DMS114 treated with DMSO at 0.1 percent for 48 hours (cell line): ENCODE measurements around the gene ARHGAP32.
"Not testable (repeated sequence)": the region's sequence is repeated elsewhere in the genome, so short reads cannot be mapped to it uniquely, and the experiment has no call there.

ENCODE experiments used
- DNase-seq: peaks from one replicate; lab custom pipeline; 2025; ENCODE audit not compliant: unreplicated experiment; lab: John Stamatoyannopoulos, UW

ARHGAP32 gene

DNA sequence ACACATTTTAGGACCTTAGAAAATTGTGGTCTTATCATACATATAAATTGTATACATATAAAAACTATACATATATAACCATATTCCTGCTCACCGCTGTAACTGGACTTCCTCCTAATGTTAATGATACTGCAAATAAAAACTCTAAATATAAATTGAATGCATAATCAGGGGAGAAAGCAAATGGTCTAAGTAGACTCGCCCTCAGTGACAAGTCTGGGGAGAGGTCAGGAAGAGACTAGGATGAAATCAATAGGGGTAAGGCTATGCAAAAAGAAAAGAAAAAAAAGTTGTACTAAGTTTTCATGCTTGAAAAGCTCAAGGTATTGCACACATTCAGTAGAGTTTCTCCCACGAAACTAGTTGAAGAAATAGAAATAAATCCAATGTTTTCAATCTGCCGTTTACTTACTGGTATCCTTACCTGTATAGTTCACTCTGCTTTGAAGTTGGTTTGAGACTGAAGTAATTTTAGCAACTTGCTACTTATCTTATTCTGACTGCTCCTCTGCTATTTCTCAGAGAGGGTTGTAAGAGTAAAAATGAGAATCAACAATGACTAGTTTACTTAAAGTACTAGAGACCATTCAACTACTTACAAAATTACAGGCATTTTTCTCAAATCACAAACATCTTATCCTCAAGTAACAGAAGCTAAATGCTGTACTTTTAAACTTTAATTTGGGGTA, 12.2 kb upstream of the ARHGAP32 start:
- DNase-seq = no peak

DNA sequence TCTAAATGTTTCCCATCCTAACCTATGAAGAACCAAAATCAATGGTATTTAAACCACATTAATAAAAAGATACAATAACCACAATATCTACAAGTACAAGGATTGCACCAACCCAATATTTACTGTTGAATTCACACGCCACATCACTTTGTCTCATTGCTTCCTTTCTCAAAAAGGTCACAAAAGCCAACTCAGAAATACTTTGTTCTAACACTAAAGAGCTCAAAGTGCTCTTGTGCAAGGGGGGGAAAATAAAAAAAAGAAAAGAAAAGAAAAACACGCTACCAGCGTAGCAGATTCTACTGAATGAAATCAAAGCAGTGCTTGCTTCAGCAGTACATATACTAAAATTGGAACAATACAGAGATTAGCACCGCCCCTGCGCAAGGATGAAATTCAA, 10.5 kb upstream of the ARHGAP32 start:
- no peak for DNase-seq

DNA sequence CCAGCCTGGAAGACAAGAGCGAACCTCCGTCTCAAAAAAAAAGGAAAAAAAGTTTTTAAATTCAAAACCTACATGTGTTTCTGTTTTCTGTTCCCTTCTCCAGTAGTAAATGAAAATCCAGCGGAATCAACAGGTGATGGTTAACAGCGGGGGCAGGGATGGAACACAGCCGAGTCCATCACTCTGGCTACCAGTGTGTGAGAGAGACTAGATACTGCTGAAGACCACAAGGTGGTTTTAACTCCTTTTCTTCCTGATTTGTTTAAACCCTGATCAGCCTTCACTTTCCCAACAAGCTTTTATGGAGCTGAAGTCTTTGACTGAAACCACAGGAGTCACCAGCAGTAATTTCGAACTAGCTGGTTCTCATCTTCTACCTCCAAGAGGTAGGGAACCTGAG, 3.6 kb upstream of the ARHGAP32 start:
- DNase-seq = no peak

DNA sequence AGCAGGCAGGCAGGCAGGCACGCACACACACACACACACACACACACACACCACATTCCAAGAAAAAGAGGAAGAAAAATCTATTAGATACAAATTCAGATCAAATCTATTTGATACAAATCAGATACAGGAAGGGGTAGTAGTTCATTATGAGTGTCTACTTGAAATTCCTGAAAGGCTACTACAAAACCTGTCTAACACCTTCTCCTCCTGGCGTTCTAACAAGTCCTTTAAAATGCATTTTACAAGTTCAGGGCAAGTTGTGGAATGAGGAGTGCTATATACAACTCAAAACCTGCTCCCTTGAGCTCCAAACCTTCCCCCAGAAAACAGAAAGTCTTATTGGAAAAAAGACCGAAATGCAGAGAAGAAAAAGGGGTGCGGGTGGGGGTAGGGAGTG, 476 bp downstream of the ARHGAP32 start:
- no peak for DNase-seq

DNA sequence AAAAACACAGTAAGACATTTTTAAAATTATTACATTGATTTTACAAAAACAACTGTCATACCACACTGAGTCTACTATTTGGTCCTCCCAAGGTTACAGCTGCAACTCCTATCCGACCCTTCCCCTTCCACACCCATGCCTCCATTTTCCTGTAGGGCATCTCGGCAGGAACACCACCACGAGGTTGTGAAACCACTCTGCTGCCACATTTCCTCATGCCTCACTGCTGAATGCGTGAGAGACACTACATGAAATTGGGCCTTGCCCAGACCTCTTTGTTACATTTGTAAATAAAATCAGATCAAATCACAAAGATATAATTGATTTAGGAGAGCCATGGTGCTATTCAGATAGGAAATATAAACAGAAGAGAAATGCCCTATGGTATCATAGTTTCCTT, 2.0 kb downstream of the ARHGAP32 start:
- no peak for DNase-seq

DNA sequence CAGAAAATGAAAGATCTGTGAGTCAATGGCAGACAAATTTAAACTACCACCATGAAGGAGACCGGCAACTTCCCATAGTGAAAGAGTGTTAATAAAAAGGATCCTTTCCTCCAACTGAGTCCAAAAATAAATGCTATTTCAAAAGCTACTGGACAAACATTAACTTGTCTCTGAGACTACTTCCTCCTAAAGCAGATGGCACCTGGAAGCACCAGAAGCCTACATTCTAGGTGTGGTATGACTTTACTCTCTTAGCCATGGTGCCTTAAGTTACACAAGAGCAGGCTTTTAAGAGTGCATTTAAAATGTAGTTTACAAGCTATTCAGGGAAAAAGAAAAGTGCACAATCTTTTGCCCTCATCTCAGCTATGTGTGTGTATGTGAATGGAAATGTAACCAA, 2.5 kb downstream of the ARHGAP32 start:
- no peak for DNase-seq

DNA sequence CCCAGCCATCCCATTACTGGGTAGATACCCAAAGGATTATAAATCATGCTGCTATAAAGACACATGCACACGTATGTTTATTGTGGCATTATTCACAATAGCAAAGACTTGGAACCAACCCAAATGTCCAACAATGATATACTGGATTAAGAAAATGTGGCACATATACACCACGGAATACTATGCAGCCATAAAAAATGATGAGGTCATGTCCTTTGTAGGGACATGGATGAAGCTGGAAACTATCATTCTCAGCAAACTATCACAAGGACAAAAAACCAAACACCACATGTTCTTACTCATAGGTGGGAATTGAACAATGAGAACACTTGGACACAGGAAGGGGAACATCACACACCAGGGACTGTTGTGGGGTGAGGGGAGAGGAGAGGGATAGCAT, 7.0 kb downstream of the ARHGAP32 start:
- not testable (repeated sequence) for DNase-seq

DNA sequence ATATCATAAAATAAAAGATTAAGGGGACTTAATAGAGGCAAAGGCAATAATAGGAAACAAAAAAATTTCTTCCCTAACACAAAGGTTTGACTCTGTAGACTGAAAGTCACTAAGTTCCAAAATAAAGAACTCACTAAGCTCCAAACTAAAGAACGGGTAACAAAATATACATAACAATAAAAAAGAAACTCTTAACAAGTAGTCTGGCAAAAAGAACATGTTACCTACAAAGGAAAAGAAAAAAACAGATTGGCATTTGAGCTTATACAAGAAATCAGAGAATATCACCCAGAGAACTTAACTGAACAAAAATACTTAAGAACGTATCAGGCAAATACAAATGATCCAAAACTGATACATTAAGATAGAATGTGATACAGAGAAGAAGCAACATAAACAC, 7.5 kb downstream of the ARHGAP32 start:
- DNase-seq = no peak

DNA sequence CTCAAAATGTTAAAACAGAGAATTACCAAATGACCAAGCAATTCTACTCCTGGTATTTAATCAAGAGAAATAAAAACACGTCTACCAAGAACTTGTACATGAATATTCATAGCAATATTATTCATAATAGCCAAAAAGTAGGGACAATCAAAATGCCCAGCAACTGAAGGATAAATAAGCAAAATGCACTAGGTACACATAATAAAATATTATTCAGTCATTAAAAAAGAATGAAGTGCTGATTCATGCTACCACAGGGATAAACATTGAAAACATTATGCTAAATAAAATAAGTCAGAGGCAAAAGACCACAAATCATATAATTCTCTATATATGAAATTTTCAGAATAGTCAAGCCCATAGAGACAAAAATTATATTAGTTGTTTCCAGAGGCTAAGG, 24.8 kb downstream of the ARHGAP32 start:
- DNase-seq = no peak

DNA sequence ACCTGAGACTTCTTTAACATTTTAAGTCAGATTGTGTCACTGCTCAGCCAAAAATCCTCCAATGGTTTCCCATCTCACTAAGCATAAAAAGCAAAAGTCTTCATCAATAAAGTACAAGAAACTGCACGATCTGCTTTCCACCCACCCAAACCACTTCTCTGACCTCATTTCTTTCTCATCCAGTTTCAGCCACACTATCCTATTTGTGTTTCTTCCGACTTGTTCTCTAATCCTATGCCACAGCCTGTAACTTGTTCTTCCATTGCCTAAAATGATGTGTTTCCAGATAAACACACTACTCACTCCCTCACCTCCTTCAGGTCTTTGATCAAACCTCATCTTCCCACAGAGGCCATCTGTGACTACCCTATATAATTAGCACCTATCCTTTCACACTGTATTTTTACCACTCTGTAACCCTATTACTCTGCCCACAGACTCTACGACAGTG, 28.4 kb downstream of the ARHGAP32 start:
- DNase-seq = no peak

DNA sequence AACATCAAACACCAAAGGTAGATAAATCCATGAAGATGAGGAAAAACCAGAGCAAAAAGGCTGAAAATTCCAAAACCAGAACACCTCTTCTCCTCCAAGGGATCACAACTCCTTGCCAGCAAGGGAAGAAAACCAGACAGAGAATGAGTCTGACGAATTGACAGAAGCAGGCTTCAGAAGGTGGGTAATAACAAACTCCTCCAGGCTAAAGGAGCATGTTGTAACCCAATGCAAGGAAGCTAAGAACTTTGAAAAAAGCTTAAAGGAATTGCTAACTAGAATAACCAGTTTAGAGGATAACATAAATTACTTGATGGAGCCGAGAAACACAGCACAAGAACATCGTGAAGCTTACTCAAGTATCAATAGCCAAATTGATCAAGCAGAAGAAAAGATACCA, 35.0 kb downstream of the ARHGAP32 start:
- DNase-seq = not testable (repeated sequence)

DNA sequence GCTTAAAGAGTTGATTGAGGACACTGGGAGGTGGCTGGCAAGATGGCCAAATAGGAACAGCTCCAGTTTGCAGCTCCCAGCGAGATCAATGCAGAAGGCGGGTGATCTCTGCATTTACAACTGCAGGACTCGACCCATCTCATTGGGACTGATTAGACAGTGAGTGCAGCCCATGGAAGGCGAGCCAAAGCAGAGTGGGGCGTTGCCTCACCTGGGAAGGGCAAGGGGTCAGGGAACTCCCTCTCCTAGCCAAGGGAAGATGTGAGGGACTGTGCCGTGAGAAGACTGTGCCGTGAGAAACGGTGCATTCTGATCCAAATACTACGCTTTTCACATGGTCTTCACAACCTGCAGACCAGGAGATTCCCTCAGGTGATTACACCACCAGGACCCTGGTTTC, 36.4 kb downstream of the ARHGAP32 start:
- DNase-seq = no peak

DNA sequence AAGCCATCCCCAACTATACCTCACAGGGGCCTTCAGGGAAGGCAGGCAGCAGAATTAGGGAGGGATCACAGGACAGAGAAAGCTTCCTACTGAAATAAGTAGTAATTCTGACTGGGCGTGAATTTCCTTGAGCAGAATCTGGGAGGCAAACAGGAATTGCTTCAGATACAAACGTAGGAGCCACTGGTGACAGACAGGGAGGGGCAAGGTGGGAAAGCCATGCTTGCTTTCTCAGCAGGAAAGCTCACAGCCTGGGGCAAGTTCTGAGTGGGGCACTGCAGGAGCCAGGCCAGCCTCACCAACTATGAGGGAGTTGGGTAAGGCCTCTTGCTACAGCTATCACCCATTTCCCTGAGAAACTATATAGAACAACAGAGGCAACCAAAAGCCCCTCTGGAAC, 43.6 kb downstream of the ARHGAP32 start:
- no peak for DNase-seq

DNA sequence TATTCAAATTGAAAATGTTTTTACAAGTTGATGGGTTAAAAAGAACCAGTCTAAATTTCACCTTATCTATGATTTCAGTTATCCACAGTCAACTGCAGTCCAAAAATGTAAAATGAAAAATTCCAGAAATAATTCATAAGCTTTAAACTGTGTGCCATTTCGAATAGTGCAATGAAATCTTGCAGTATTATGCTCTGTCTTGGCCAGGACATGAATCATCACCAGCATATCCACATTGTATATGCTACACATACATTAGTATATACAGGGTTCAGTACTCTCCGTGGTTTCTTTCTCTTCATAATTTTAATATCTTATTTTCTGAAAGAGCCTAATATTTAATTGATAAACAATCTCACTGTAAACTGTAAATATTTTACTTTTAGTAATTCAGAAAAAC, 45.9 kb downstream of the ARHGAP32 start:
- DNase-seq = no peak

DNA sequence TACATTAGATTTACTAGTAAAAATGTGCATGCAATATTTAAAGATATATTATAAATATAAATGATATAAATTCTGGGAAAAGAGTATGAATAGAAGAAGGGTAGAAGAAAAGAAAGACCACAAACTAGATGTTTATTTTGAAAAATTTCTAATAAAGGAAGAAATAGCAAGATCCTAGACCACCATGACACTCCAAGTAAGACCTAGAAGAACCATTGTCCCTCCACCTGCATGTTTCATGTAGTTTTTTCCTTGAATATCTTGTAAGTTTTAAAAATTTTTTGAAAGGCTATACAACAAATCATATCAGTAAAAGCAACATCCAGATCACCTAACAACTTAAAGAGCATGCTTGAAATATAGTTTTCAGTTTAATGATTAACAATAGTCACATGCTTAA, 46.8 kb downstream of the ARHGAP32 start:
- no peak for DNase-seq

DNA sequence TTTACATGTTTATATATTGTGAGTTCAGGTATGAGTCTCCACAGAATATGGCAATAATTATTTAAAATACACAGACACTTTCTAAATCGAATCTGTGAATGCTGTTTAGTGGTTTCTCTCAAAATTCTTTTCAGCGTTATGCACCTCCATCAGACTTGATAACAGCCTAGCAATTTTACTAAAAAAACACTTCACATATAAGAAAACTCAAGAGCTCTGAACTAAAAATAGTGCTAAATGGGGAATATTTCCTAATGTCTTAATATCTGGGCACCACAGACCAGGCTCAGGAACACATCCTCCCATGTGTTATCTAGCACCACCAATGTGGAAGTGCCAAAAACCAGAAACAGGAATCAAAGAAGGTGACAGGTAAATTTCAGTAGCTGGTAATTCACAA, 47.9 kb downstream of the ARHGAP32 start:
- DNase-seq = no peak

DNA sequence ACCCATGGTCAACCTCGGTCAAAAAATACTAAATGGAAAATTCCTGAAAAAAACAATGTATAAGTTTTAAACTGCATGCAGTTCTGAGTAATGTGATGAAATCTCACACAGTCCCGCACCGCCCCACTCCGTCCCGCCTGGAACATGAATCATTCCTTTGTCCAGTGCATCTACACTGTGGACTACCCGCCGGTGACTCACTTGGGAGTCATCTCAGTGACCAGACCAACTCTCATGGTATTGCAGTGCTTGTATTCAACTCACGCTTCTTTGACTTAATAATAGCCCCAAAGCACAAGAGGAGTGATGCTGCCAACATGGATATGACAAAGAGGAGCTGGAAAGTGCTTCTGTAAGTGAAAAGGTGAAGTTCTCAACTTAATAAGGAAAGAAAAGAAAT, 48.8 kb downstream of the ARHGAP32 start:
- DNase-seq = no peak

DNA sequence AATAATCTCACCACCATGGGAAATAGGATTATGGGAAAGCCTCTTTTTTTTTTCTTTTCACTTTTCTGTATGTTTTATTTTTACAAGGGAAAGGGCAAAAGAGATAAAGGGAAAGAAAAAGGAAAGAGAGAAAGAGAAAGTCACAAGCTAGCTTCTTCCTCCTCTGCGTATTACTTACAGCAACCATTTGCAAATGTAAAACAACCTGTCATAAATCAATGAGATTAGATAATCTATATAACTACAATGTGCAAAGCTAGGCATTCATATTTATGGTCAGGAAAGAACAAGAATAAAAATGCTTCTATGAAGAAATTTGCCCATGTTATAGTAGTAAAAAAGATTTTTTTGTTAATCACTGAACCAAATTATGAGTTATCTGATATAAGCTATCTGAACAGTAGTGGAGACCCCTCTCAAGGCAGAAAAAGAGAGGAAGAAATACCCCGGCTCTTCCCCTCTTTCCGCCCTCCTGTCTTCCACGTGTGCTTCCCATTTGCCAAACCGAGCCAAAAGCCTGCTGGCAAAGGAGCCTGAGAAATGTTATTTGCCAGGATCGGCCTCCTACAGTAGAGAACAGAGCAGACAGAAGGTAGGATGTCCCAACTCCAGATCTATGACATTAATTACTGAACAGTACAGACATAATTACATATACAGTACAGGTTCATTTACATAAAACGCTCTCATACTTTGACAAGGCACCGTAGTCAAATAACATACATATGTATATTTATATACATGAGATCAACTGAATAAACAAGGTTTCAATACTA, 50.2 kb downstream of the ARHGAP32 start:
- DNase-seq = no peak

DNA sequence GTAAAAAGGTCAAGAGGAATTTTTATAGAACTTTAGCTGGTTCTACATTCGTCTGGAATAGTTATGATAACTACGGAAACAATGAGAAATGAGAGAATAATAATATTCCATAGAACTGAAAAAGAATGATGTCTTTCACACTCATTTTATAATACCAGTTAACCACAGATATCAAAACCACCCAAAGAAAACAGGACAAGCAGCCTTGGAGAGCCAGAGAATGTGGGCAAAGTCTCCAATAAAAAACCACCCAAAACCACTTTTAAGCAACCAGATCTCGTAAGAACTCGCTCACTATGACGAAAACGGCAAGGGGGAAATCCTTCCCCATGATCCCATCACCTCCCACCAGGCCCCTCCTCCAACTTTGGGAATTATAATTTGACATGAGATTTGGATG, 60.8 kb downstream of the ARHGAP32 start:
- DNase-seq = no peak

DNA sequence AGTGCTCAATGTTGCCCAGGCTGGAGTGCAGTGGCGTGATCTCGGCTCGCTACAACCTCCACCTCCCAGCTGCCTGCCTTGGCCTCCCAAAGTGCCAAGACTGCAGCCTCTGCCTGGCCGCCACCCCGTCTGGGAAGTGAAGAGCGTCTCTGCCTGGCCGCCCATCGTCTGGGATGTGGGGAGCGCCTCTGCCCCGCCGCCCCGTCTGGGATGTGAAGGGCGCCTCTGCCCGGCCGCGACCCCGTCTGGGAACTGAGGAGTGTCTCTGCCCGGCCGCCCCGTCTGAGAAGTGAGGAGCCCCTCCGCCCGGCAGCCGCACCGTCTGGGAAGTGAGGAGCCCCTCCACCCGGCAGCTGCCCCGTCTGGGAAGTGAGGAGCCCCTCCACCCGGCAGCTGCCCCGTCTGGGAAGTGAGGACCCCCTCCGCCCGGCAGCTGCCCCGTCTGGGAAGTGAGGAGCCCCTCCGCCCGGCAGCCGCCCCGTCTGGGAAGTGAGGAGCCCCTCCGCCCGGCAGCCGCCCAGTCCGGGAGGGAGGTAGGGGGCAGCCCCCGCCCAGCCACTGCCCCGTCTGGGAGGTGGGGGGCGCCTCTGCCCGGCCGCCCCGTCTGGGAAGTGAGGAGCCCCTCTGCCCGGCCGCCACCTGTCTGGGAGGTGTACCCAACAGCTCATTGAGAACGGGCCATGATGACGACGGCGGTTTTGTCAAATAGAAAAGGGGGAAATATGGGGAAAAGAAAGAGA, 63.1 kb downstream of the ARHGAP32 start:
- DNase-seq = not testable (repeated sequence)

DNA sequence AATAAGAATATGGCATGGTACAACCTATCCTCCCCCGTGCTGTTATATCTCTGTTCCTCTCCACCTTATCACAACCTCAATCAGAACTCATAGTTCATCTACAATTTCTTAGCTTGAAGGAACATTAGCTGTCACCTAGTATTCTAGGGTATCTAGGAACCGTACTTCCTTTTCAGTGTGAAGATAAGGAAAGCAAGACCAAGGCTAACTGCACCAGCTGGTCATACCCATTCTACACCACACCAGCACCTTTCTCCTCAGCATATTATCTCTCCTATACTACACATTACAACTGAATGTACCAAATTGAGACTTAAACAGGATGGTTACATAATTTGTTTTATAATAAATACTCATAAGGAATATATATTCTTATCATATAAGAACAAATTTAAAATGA, 73.1 kb downstream of the ARHGAP32 start:
- no peak for DNase-seq
